Measurements from ENCODE around the gene FAM20B. TPM values are rescaled to one million over a fixed set of nuclear protein-coding genes. Genes with fewer than 3 reads are reported as not detected.
"Not testable (repeated sequence)": the region's sequence is repeated elsewhere in the genome, so short reads cannot be mapped to it uniquely, and the experiment has no call there.

Gene FAM20B
- 10 to 100 TPM; 33.4 to 55.2 (median 43.3) TPM for total RNA-seq
- polyA plus RNA-seq = 10 to 100 TPM; 22.5 to 52.6 (median 48.8) TPM
- long read RNA-seq, donor 1, partial matches to known transcripts = 2 of 6 reads
- long read RNA-seq, donor 1, other reads (novel, unspliced or antisense) = 4 of 6 reads
- long read RNA-seq, donor 2, full-length matches to known transcripts = 7 of 17 reads
- long read RNA-seq, donor 2, partial matches to known transcripts = 7 of 17 reads
- long read RNA-seq, donor 2, other reads (novel, unspliced or antisense) = 3 of 17 reads

- WGBS, 3 donors = 13 to 20% (median 19%) methylated on average over 39 to 58 of the region's 58 CpGs
- Histone ChIP-seq H3K27ac (peak within 1 kb of the TSS; percentile 93), H3K4me3 (peak within 1 kb of the TSS; percentile 88), H3K4me1 (peaks cover 29% of the 10 kb centered on the region), H3K27me3 (ENCODE audit: insufficient read depth in 3 of 3, low read length in 2 of 3) (no peaks in the 10 kb centered on the region), H3K36me3 (ENCODE audit: insufficient read depth in 1 of 2, low read depth in 1 of 2) (no peaks in the 10 kb centered on the region), H3K9me3 (no peaks in the 10 kb centered on the region)
- intact Hi-C loops (cut with DNase I) = no loop called here
- ATAC-seq (peak; percentile 93 to 96 (median 95)), DNase-seq (peak; percentile 96 to 97)
- no peak for TF ChIP-seq CTCF (IDR thresholded peaks at IDR 0.05)
These were observed at the start of gene FAM20B for GRCh38 chr1:179025125-179025974. TSS of gene FAM20B (plus strand) at chr1:179025894. CDS start at chr1:179043848, 17,954 bp downstream.

GRCh38 chr1:178976541-178976940 is 49.2 kb upstream of the FAM20B start:
- Histone ChIP-seq H3K9me3 (peaks cover 14% of the 10 kb centered on the region), H3K4me1 (no peaks in the 10 kb centered on the region), H3K4me3 (no peak overlapping the region), H3K36me3 (ENCODE audit: insufficient read depth in 1 of 2, low read depth in 1 of 2) (no peaks in the 10 kb centered on the region), H3K27me3 (ENCODE audit: insufficient read depth in 3 of 3, low read length in 2 of 3) (peaks cover 0 to 2% (median 0%) of the 10 kb centered on the region in 3 donors), H3K27ac (no peak overlapping the region)
- 63 to 78% (median 69%) methylated on average over 2 of the region's 2 CpGs for WGBS, 3 donors
- TF ChIP-seq CTCF (IDR thresholded peaks at IDR 0.05) = no peak
- intact Hi-C loops (cut with DNase I) = no loop called here
- ATAC-seq (no peak), DNase-seq (no peak)

GRCh38 chr1:178986204-178986603 is 39.5 kb upstream of the FAM20B start:
- no peaks in the 10 kb centered on the region for H3K9me3 ChIP-seq
- H3K4me1 ChIP-seq = no peaks in the 10 kb centered on the region
- WGBS, 3 donors = 79 to 86% (median 81%) methylated on average over 3 of the region's 3 CpGs
- H3K27me3 ChIP-seq (ENCODE audit: insufficient read depth in 3 of 3, low read length in 2 of 3) = no peaks in the 10 kb centered on the region
- no peak for DNase-seq
- ATAC-seq = no peak
- no peak overlapping the region for H3K27ac ChIP-seq
- no peaks in the 10 kb centered on the region for H3K36me3 ChIP-seq (ENCODE audit: insufficient read depth in 1 of 2, low read depth in 1 of 2)
- no peak overlapping the region for H3K4me3 ChIP-seq
- no peak for TF ChIP-seq CTCF (IDR thresholded peaks at IDR 0.05)
- intact Hi-C loops (cut with DNase I) = no loop called here

GRCh38 chr1:178988198-178988597 is 37.5 kb upstream of the FAM20B start:
- H3K4me1 ChIP-seq; H3K27ac ChIP-seq; intact Hi-C loops (cut with DNase I); H3K27me3 ChIP-seq (ENCODE audit: insufficient read depth in 3 of 3, low read length in 2 of 3); ATAC-seq; H3K36me3 ChIP-seq (ENCODE audit: insufficient read depth in 1 of 2, low read depth in 1 of 2); H3K9me3 ChIP-seq; H3K4me3 ChIP-seq; DNase-seq: not testable (repeated sequence)
- 95 to 97% (median 96%) methylated on average over 1 of the region's 2 CpGs for WGBS, 3 donors

- TF ChIP-seq CTCF (IDR thresholded peaks at IDR 0.05) = no peak
- intact Hi-C loops (cut with DNase I) = no loop called here
These were observed 32.1 kb upstream of the FAM20B start for GRCh38 chr1:178993559-178993958.

More at GRCh38 chr1:178993559-178993958, 32.1 kb upstream of the FAM20B start:
- no peak for DNase-seq
- 92 to 100% (median 98%) methylated on average over 1 of the region's 1 CpG for WGBS, 3 donors
- Histone ChIP-seq H3K4me1 (no peaks in the 10 kb centered on the region), H3K4me3 (no peak overlapping the region), H3K27me3 (ENCODE audit: insufficient read depth in 3 of 3, low read length in 2 of 3) (no peaks in the 10 kb centered on the region), H3K27ac (no peak overlapping the region), H3K36me3 (ENCODE audit: insufficient read depth in 1 of 2, low read depth in 1 of 2) (no peaks in the 10 kb centered on the region), H3K9me3 (no peaks in the 10 kb centered on the region)
- ATAC-seq = no peak
